Right renal cortex interstitium (tissue), 3 donors: Measurements from ENCODE around the gene CAMKK2. TPM values are rescaled to one million over a fixed set of nuclear protein-coding genes. Genes with fewer than 3 reads are reported as not detected.
"Not testable (repeated sequence)": the region's sequence is repeated elsewhere in the genome, so short reads cannot be mapped to it uniquely, and the experiment has no call there.

Experiments
- DNase-seq, 3 donors: peaks; one replicate each; pipeline ENCODE4 v3.0.0-alpha.2; 2013; ENCODE audit warnings: low read depth in 3 of 3, low spot score in 2 of 3
- polyA plus RNA-seq, 3 donors: library from polyadenylated mRNA; unstranded; fragments of 120-200 nt; gene quantifications; one replicate each; pipeline ENCODE4 v1.2.1, GENCODE V29; 2013; ENCODE audit not compliant: insufficient read length in 3 of 3

Gene CAMKK2
- polyA plus RNA-seq, 3 donors, result 31.2 to 34.0 (median 33.9) TPM

GRCh38 chr12:121299662-121300061, 3.2 kb upstream of the CAMKK2 start:
- DNase-seq, result no peak

- DNase-seq, result not testable (repeated sequence)
These were observed 1.9 kb upstream of the CAMKK2 start for GRCh38 chr12:121298411-121298810.

GRCh38 chr12:121297435-121297991, 1.0 kb upstream of the CAMKK2 start:
- DNase-seq, result peak in 2 of 3 donors; percentile 36 to 40

GRCh38 chr12:121295746-121296617, 527 bp downstream of the CAMKK2 start:
- no peak for DNase-seq

GRCh38 chr12:121295116-121295745, 1.3 kb downstream of the CAMKK2 start:
- no peak for DNase-seq

- DNase-seq, result no peak
These were observed 2.2 kb downstream of the CAMKK2 start for GRCh38 chr12:121294151-121294889.

GRCh38 chr12:121293603-121294002, 2.9 kb downstream of the CAMKK2 start:
- DNase-seq, result no peak

GRCh38 chr12:121290410-121290809, 6.1 kb downstream of the CAMKK2 start:
- DNase-seq, result no peak

GRCh38 chr12:121289962-121290361, 6.5 kb downstream of the CAMKK2 start:
- no peak for DNase-seq

- DNase-seq, result no peak
These were observed 7.5 kb downstream of the CAMKK2 start for GRCh38 chr12:121288986-121289385.

GRCh38 chr12:121288158-121288845, 8.2 kb downstream of the CAMKK2 start:
- no peak for DNase-seq

- DNase-seq, result no peak
These were observed 9.1 kb downstream of the CAMKK2 start for GRCh38 chr12:121287267-121287954.

- DNase-seq, result no peak
These were observed 10.7 kb downstream of the CAMKK2 start for GRCh38 chr12:121285856-121286255.

- DNase-seq, result no peak
These were observed 11.7 kb downstream of the CAMKK2 start for GRCh38 chr12:121284551-121285390.

GRCh38 chr12:121283841-121284240, 12.7 kb downstream of the CAMKK2 start:
- DNase-seq, result no peak

GRCh38 chr12:121283388-121283787, 13.1 kb downstream of the CAMKK2 start:
- DNase-seq, result no peak

- not testable (repeated sequence) for DNase-seq
These were observed 13.6 kb downstream of the CAMKK2 start for GRCh38 chr12:121282910-121283309.

- DNase-seq, result no peak
These were observed 14.3 kb downstream of the CAMKK2 start for GRCh38 chr12:121282072-121282742.
